IMR-90 (cell line): Measurements from ENCODE around the gene MYDGF. TPM values are rescaled to one million over a fixed set of nuclear protein-coding genes. Genes with fewer than 3 reads are reported as not detected.
A peak's percentile ranks its signal among the peaks of the same experiment; 100 is the strongest.

Experiments
- ATAC-seq: fragments of 200-7000 bp; cut with Tn5 transposase; 2 replicates; pipeline ENCODE4 v1.9.1; 2020; ENCODE audit warnings: low read depth, mild to moderate bottlenecking, moderate library complexity
- BruUV-seq: library from RNA; stranded (reverse); fragments of 400-500 nt; replicated peaks from 2 replicates; lab custom pipeline; 2021; lab: Mats Ljungman, UMichigan
- CTCF ChIA-PET: fragments of 300-600 bp; formaldehyde crosslinking; extraction: SDS; loops from one replicate; lab custom pipeline; 2021; ENCODE audit warnings: antibody characterized with exemption; lab: Yijun Ruan, JAX
- POLR2A ChIA-PET: fragments of 300-600 bp; sonication (Branson Sonifier 250); formaldehyde crosslinking; loops from one replicate; lab custom pipeline; 2022; ENCODE audit warnings: antibody characterized with exemption; ENCODE audit not compliant: unreplicated experiment; lab: Charles Lee
- DNase-seq: peaks from one replicate; pipeline ENCODE4 v3.0.0; 2013
- H2AFZ ChIP-seq: replicated peaks from 2 replicates; pipeline ENCODE3; 2013; ENCODE audit warnings: low read length, mild to moderate bottlenecking; ENCODE audit not compliant: poor library complexity
- H2AK5ac ChIP-seq: 2 replicates; pipeline ENCODE4 v1.6.1; 2013; ENCODE audit warnings: low read depth, low read length, inconsistent platforms
- H2AK9ac ChIP-seq: replicated peaks from 2 replicates; pipeline ENCODE3; 2013; ENCODE audit warnings: mild to moderate bottlenecking, low read depth, low read length, moderate library complexity; ENCODE audit not compliant: poor library complexity
- H2BK120ac ChIP-seq: 2 replicates; pipeline ENCODE4 v1.6.1; 2013; ENCODE audit warnings: low read depth, low read length, inconsistent platforms
- H2BK15ac ChIP-seq: 3 replicates; pipeline ENCODE4 v1.6.1; 2013; ENCODE audit warnings: low read depth, low read length, inconsistent platforms
- H2BK20ac ChIP-seq: 2 replicates; pipeline ENCODE4 v1.6.1; 2013; ENCODE audit warnings: low read depth, mild to moderate bottlenecking, inconsistent platforms, low read length, moderate library complexity
- H2BK5ac ChIP-seq: 2 replicates; pipeline ENCODE4 v1.6.1; 2013; ENCODE audit warnings: mild to moderate bottlenecking, low read depth, low read length, inconsistent platforms; ENCODE audit not compliant: poor library complexity, severe bottlenecking
- H3K14ac ChIP-seq: replicated peaks from 2 replicates; pipeline ENCODE4 v1.6.1; 2013; ENCODE audit warnings: low read depth, low read length, inconsistent platforms
- H3K18ac ChIP-seq: 2 replicates; pipeline ENCODE4 v1.6.1; 2013; ENCODE audit warnings: low read depth, low read length, control low read depth
- H3K23ac ChIP-seq: 2 replicates; pipeline ENCODE4 v1.6.1; 2013; ENCODE audit warnings: low read depth, low read length, inconsistent platforms
- H3K27ac ChIP-seq: 2 replicates; pipeline ENCODE4 v1.5.1; 2013; ENCODE audit warnings: mild to moderate bottlenecking, control low read depth, low read length; ENCODE audit not compliant: insufficient read depth
- H3K27me3 ChIP-seq: 2 replicates; pipeline ENCODE4 v1.6.1; 2013; ENCODE audit warnings: low read length; ENCODE audit not compliant: control insufficient read depth, insufficient read depth
- H3K36me3 ChIP-seq: 2 replicates; pipeline ENCODE4 v1.6.1; 2013; ENCODE audit warnings: low read length, mixed read lengths; ENCODE audit not compliant: control insufficient read depth, insufficient read depth
- H3K4ac ChIP-seq: 2 replicates; pipeline ENCODE4 v1.6.1; 2013; ENCODE audit warnings: low read depth, low read length, inconsistent platforms
- H3K4me1 ChIP-seq: 2 replicates; pipeline ENCODE4 v1.6.1; 2013; ENCODE audit warnings: low read length, mixed read lengths; ENCODE audit not compliant: control insufficient read depth, insufficient read depth
- H3K4me2 ChIP-seq: 2 replicates; pipeline ENCODE4 v1.6.1; 2013; ENCODE audit warnings: low read depth, mild to moderate bottlenecking, control low read depth, low read length, moderate library complexity
- H3K4me3 ChIP-seq: 2 replicates; pipeline ENCODE4 v1.5.1; 2013; ENCODE audit warnings: low read depth, mild to moderate bottlenecking, control low read depth, low read length, moderate library complexity; ENCODE audit not compliant: insufficient read depth
- H3K56ac ChIP-seq: 2 replicates; pipeline ENCODE4 v1.6.1; 2013; ENCODE audit warnings: low read length, inconsistent platforms; ENCODE audit not compliant: insufficient read depth; ENCODE audit errors: extremely low read depth
- H3K79me1 ChIP-seq, 2 experiments: 2 replicates each; pipeline ENCODE4 v1.6.1; 2013; ENCODE audit warnings: low read length in 2 of 2, inconsistent platforms in 1 of 2, low read depth in 1 of 2
- H3K9ac ChIP-seq: 2 replicates; pipeline ENCODE4 v1.6.1; 2013; ENCODE audit warnings: low read depth, low read length, control low read depth
- H3K9me1 ChIP-seq: 2 replicates; pipeline ENCODE4 v1.6.1; 2013; ENCODE audit warnings: low read length, inconsistent platforms; ENCODE audit not compliant: insufficient read depth
- H3K9me3 ChIP-seq: 2 replicates; pipeline ENCODE4 v1.6.1; 2013; ENCODE audit warnings: low read length; ENCODE audit not compliant: control insufficient read depth, insufficient read depth
- H4K20me1 ChIP-seq: 2 replicates; pipeline ENCODE4 v1.6.1; 2013; ENCODE audit warnings: low read length, inconsistent platforms; ENCODE audit not compliant: insufficient read depth
- H4K5ac ChIP-seq: 2 replicates; pipeline ENCODE4 v1.6.1; 2013; ENCODE audit warnings: mild to moderate bottlenecking, low read depth, low read length, control low read depth
- H4K8ac ChIP-seq, 2 experiments: 2 replicates each; pipeline ENCODE4 v1.6.1; 2013; ENCODE audit warnings: low read depth in 2 of 2, low read length in 2 of 2, control low read depth in 1 of 2, inconsistent platforms in 1 of 2
- H4K91ac ChIP-seq: 2 replicates; pipeline ENCODE4 v1.6.1; 2013; ENCODE audit warnings: low read depth, low read length, inconsistent platforms; ENCODE audit not compliant: insufficient read depth
- CHD1 ChIP-seq: IDR thresholded peaks from 2 replicates; pipeline ENCODE4 v1.6.1; 2012; ENCODE audit warnings: low read depth, low read length, improper control_type of control experiment
- ELK1 ChIP-seq: fragments of 150-350 bp; IDR thresholded peaks from 2 replicates; pipeline ENCODE4 v1.6.1; 2016; ENCODE audit warnings: low read depth, mild to moderate bottlenecking, low read length, moderate library complexity, borderline replicate concordance
- MAZ ChIP-seq: IDR thresholded peaks from 2 replicates; pipeline ENCODE4 v1.6.1; 2012; ENCODE audit warnings: low read depth, mild to moderate bottlenecking, low read length, improper control_type of control experiment, moderate library complexity, borderline replicate concordance
- WGBS, 2 experiments: methylation state at CpG; one replicate each; pipeline versions ENCODE4 v1.1.5 to v1.1.7; 2013; ENCODE audit warnings: missing lambda C conversion rate in 2 of 2; ENCODE audit not compliant: insufficient read length in 1 of 2; ENCODE audit errors: extremely low coverage in 2 of 2; 5-methylcytosine and 5-hydroxymethylcytosine counted together
- dilution Hi-C: fragments of 300-500 bp; cut with HindIII; formaldehyde crosslinking; loops from one replicate; pipeline ENCODE4 v1.14.3; 2018; ENCODE audit warnings: low sequenced_read_pairs; ENCODE audit not compliant: unreplicated experiment
- in situ Hi-C: fragments of 300-500 bp; cut with MboI; formaldehyde crosslinking; loops from 3 replicates; pipeline ENCODE4 v1.14.3; 2019; ENCODE audit warnings: low sequenced_read_pairs, inconsistent platforms, mixed read lengths
- intact Hi-C: fragments of 100-400 bp; cut with micrococcal nuclease; formaldehyde crosslinking; loops from 2 replicates; pipeline ENCODE4 v1.10.0; 2022
- polyA plus RNA-seq, 3 experiments: library from polyadenylated mRNA; depleted of rRNA; stranded (reverse); fragments of >200 nt; gene quantifications; 2 replicates each; pipeline ENCODE4 v1.2.3, GENCODE V29; 2012; ENCODE audit warnings: low replicate concordance in 1 of 3
- total RNA-seq: library from RNA; depleted of rRNA; stranded (reverse); fragments of >200 nt; gene quantifications from 2 replicates; pipeline ENCODE4 v1.2.3, GENCODE V29; 2012

Gene MYDGF
- total and polyA plus RNA-seq, 2 of the 4 experiments (the other 2 are of a cell fraction): 203 to 310 TPM

- Histone ChIP-seq H3K18ac (peak overlapping the region; percentile 55; the same call in 1 of the 2 replicates), H3K14ac (peak overlapping the region; percentile 90), H3K9ac (peak overlapping the region; percentile 68), H3K9me3 (no peaks in the 10 kb centered on the region), H3K79me1 (peaks cover 12 to 17% of the 10 kb centered on the region in 2 experiments), H4K91ac (peak overlapping the region; percentile 83), H2BK120ac (peak overlapping the region; percentile 87), H4K20me1 (no peaks in the 10 kb centered on the region), H2AK9ac (peak overlapping the region; percentile 74), H3K27me3 (no peaks in the 10 kb centered on the region), H3K56ac (no peak overlapping the region), H3K4me3 (peak overlapping the region; percentile 48), H4K8ac (peak overlapping the region; percentile 87 to 97), H3K4me2 (peak overlapping the region; percentile 90), H3K4ac (peak overlapping the region; percentile 95), H3K27ac (peak overlapping the region; percentile 73), H2AFZ (peak overlapping the region; percentile 98), H3K9me1 (peaks cover 6% of the 10 kb centered on the region), H2BK15ac (no peak overlapping the region), H2BK20ac (peak overlapping the region; percentile 66; the same call in 1 of the 2 replicates), H2BK5ac (peak overlapping the region; percentile 56), H3K23ac (peak overlapping the region; percentile 46; the same call in 1 of the 2 replicates), H3K36me3 (no peaks in the 10 kb centered on the region), H2AK5ac (peak overlapping the region; percentile 64; the same call in 1 of the 2 replicates), H4K5ac (peak overlapping the region; percentile 90), H3K4me1 (peaks cover 21% of the 10 kb centered on the region)
- TF ChIP-seq CHD1: no peak
- TF ChIP-seq ELK1: no peak
- TF ChIP-seq MAZ: no peak
- ATAC-seq (no peak), DNase-seq (no peak)
- POLR2A ChIA-PET: no interaction called here
- intact Hi-C loops (loop anchor here (1.0 to 5.0 kb wide), 3 partner anchors 59 to 163 kb away; partner anchors contain the start of genes HDGFL2 and SEMA6B), in situ Hi-C loops (loop anchor here (5.0 kb wide), 1 partner anchor 58 kb away; no protein-coding TSS in a partner anchor), dilution Hi-C loops (no loop called here)
- BruUV-seq: no TSS peak
- 25% methylated on average over 3 of the region's 13 CpGs; no CpG with 5 or more reads in 1 of the 2 experiments for WGBS, 2 experiments
- CTCF ChIA-PET: interaction anchor here (0.5 to 1.4 kb wide), 7 partner anchors 30 to 495 kb away, joined by 3 to 11 read pairs (median 3); no protein-coding TSS in a partner anchor
These were observed 34.4 kb downstream of the MYDGF start for GRCh38 chr19:4635754-4636116.
